ENCODE measurements around the gene DCP1A. TPM values are rescaled to one million over a fixed set of nuclear protein-coding genes. Genes with fewer than 3 reads are reported as not detected.
"Not testable (repeated sequence)": the region's sequence is repeated elsewhere in the genome, so short reads cannot be mapped to it uniquely, and the experiment has no call there.

The DCP1A gene
- total RNA-seq, 4 donors from 2014 or later: 20.9 to 30.6 (median 23.3) TPM

DNA sequence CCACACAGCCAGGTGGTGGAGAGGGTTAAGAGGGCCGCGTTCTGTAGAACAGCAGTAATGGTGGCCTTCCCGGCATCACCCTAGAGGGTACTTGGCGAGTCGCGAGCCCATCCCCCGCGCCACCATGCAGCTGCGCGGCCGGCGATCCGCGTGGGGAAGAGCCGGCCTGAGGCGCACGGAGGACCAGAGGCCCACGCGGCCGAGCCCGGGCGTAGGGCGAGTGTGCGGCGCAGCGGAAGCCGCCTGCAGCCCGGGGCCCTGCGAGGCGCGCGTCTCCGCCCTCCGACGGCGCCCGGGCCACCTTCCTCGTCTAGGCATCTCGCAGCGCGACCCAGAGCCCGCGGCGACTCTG lies 91.9 kb downstream of the DCP1A start:
- Histone ChIP-seq H3K27me3 (no peaks in the 10 kb centered on the region), H3K27ac (peak overlapping the region; percentile 76 to 95 (median 88)), H3K4me3 (replicated peaks in 1 of 3) (peak overlapping the region; percentile 47 to 95 (median 94)), H3K9me3 (no peaks in the 10 kb centered on the region), H3K36me3 (no peaks in the 10 kb centered on the region), H3K4me1 (peaks cover 36 to 61% of the 10 kb centered on the region in 2 donors)
- TF ChIP-seq POLR2A (IDR thresholded peaks at IDR 0.05): no peak
- TF ChIP-seq, protein P1, sequence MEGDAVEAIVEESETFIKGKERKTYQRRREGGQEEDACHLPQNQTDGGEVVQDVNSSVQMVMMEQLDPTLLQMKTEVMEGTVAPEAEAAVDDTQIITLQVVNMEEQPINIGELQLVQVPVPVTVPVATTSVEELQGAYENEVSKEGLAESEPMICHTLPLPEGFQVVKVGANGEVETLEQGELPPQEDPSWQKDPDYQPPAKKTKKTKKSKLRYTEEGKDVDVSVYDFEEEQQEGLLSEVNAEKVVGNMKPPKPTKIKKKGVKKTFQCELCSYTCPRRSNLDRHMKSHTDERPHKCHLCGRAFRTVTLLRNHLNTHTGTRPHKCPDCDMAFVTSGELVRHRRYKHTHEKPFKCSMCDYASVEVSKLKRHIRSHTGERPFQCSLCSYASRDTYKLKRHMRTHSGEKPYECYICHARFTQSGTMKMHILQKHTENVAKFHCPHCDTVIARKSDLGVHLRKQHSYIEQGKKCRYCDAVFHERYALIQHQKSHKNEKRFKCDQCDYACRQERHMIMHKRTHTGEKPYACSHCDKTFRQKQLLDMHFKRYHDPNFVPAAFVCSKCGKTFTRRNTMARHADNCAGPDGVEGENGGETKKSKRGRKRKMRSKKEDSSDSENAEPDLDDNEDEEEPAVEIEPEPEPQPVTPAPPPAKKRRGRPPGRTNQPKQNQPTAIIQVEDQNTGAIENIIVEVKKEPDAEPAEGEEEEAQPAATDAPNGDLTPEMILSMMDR (IDR thresholded peaks at IDR 0.05): no peak
- no CpG with 5 or more reads among the region's 44 CpGs for WGBS, 2 donors
- peak in 1 of 2 donors; percentile 48 for DNase-seq
- intact Hi-C loops (cut with DNase I): no loop called here

- Histone ChIP-seq H3K9me3 (no peaks in the 10 kb centered on the region), H3K4me3 (replicated peaks in 1 of 3) (peak overlapping the region; percentile 47 to 95 (median 94)), H3K27me3 (no peaks in the 10 kb centered on the region), H3K4me1 (peaks cover 42 to 61% of the 10 kb centered on the region in 2 donors), H3K27ac (peak overlapping the region; percentile 83 to 95 (median 88)), H3K36me3 (no peaks in the 10 kb centered on the region)
- TF ChIP-seq POLR2A (IDR thresholded peaks at IDR 0.05): peak in 1 of 2 donors; percentile 61
- TF ChIP-seq, protein P1 (IDR thresholded peaks at IDR 0.05): peak in 1 of 6 experiments; percentile 22
- peak; percentile 87 to 90 for DNase-seq
- 2 to 3% methylated on average over 28 of the region's 32 CpGs for WGBS, 2 donors
- intact Hi-C loops (cut with DNase I): no loop called here
These were observed 92.6 kb downstream of the DCP1A start for GRCh38 chr3:53254509-53255422.

GRCh38 chr3:53253707-53254508 lies 93.4 kb downstream of the DCP1A start:
- 52 to 58% methylated on average over 6 to 7 of the region's 7 CpGs for WGBS, 2 donors
- intact Hi-C loops (cut with DNase I): no loop called here
- peaks cover 48 to 60% of the 10 kb centered on the region in 2 donors for H3K4me1 ChIP-seq

DNA sequence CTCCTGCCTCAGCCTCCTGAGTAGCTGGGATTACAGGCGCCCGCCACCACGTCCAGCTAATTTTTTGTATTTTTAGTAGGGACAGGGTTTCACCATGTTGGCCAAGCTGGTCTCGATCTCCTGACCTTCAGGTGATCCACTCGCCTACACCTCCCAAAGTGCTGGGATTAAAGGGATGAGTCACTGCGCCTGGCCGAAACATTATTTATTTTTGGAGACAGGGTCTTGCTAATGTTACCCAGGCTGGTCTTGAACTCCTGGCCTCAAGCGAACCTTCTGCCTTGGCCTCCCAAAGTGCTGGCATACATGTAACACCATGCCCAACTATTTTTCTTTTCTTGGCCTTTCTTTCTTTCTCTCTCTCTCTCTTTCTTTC lies 94.4 kb downstream of the DCP1A start:
- intact Hi-C loops (cut with DNase I); H3K9me3 ChIP-seq; H3K36me3 ChIP-seq; H3K27me3 ChIP-seq; DNase-seq: not testable (repeated sequence)
- H3K27ac ChIP-seq: peak overlapping the region; percentile 83 to 95 (median 88)
- WGBS, 2 donors: 73 to 79% methylated on average over 8 of the region's 8 CpGs
- H3K4me3 ChIP-seq (replicated peaks in 1 of 3): peak overlapping the region in 1 of 3 donors; percentile 94
- peaks cover 50 to 66% of the 10 kb centered on the region in 2 donors for H3K4me1 ChIP-seq

More at GRCh38 chr3:53253707-53254508, 93.4 kb downstream of the DCP1A start:
- TF ChIP-seq POLR2A (IDR thresholded peaks at IDR 0.05): no peak
- TF ChIP-seq, protein P1 (IDR thresholded peaks at IDR 0.05): no peak
- DNase-seq: peak; percentile 41 to 49
- Histone ChIP-seq H3K36me3 (no peaks in the 10 kb centered on the region), H3K9me3 (no peaks in the 10 kb centered on the region), H3K27me3 (no peaks in the 10 kb centered on the region), H3K27ac (peak overlapping the region; percentile 83 to 95 (median 88)), H3K4me3 (replicated peaks in 1 of 3) (peak overlapping the region; percentile 12 to 94 (median 47))

DNA sequence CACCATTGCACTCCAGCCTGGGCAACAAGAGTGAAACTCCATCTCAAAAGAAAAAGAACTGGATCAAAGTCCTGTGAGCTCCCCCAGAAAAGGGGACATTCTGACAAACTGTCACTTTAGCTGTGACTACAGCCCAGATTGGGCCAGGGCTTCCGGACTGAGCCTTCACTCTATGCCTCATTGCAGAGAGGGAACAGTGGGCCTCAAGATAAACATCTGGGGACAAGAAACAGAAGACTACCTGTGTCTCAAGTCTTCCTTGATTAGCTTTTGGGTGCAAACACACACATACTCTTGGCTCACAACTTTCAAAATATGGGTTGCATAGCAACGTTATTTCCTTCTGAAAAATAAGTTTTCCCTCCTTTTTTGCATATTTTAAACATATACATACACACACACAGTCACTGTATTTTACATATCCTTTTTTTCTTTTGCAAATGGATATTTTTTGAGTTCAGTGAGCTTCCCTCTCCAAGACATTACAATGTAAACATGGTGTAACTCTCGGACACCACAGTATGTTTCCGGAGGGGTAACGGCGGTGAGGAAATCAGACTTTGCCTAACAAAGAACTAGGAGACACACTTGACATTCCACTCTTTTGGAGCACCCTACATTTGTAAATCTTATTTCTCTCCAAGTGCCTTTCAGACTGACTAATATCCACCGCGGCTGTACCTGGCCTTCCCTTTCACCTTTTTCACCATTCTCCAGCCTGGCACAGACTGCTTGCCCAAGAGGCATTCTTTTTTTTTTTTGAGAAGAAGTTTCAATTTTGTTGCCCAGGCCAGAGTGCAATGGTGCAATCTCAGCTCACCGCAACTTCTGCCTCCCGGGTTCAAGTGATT lies 95.0 kb downstream of the DCP1A start:
- Histone ChIP-seq H3K9me3 (no peaks in the 10 kb centered on the region), H3K27ac (peak overlapping the region; percentile 83 to 95 (median 88)), H3K4me1 (peaks cover 55 to 72% of the 10 kb centered on the region in 2 donors), H3K27me3 (no peaks in the 10 kb centered on the region), H3K4me3 (replicated peaks in 1 of 3) (peak overlapping the region in 1 of 3 donors; percentile 94), H3K36me3 (no peaks in the 10 kb centered on the region)
- intact Hi-C loops (cut with DNase I): no loop called here
- 24 to 27% methylated on average over 10 of the region's 10 CpGs for WGBS, 2 donors
- TF ChIP-seq POLR2A (IDR thresholded peaks at IDR 0.05): no peak
- TF ChIP-seq, protein P1 (IDR thresholded peaks at IDR 0.05): no peak
- DNase-seq: peak; percentile 70 to 76

Data from thyroid gland (tissue), 4 donors.